K562 (cell line): ENCODE measurements around the gene TUBD1. TPM values are rescaled to one million over a fixed set of nuclear protein-coding genes. Genes with fewer than 3 reads are reported as not detected.

ENCODE experiments used
- ATAC-seq: fragments of 200-7000 bp; cut with Tn5 transposase; 3 replicates; pipeline ENCODE4 v1.9.1; 2020; ENCODE audit warnings: moderate library complexity
- BruUV-seq: library from RNA; stranded (reverse); fragments of 400-500 nt; replicated peaks from 2 replicates; lab custom pipeline; 2021; lab: Mats Ljungman, UMichigan
- CTCF ChIA-PET: fragments of 300-600 bp; formaldehyde crosslinking; extraction: SDS; loops from one replicate; lab custom pipeline; 2021; ENCODE audit warnings: low intra/inter-chr PET ratio; lab: Yijun Ruan, JAX
- POLR2A ChIA-PET: fragments of 300-600, 350-650 bp; sonication (Branson Sonifier 250); formaldehyde crosslinking; extraction: SDS; loops from one replicate; lab custom pipeline; 2021; ENCODE audit warnings: antibody characterized with exemption, inconsistent platforms; lab: Yijun Ruan, JAX
- DNase-seq, 4 experiments: peaks; one replicate each; pipeline versions ENCODE4 v3.0.0 to v3.0.0-alpha.2; 2011 to 2018; ENCODE audit warnings: low spot score in 3 of 4, mixed read lengths in 3 of 4; ENCODE audit errors: extremely low read depth in 1 of 4
- FAIRE-seq: peaks from 2 replicates; lab custom pipeline; 2011; peaks lifted over from hg19 to GRCh38; lab: Jason Lieb, UNC
- H2AFZ ChIP-seq: 2 replicates; pipeline ENCODE4 v1.6.0; 2011; ENCODE audit warnings: low read depth, low read length, control low read depth, inconsistent platforms
- H3K27ac ChIP-seq: fragments of 200-600 bp; 3 replicates; pipeline ENCODE4 v1.8.0; 2011; ENCODE audit warnings: low read depth, mild to moderate bottlenecking, control low read depth, inconsistent platforms, low read length, moderate library complexity, mixed read lengths; ENCODE audit errors: extremely low read depth
- H3K27me3 ChIP-seq, 2 experiments: fragments of 300-600 bp in 1 of 2; 2 replicates in 1 of 2; 3 replicates in 1 of 2; pipeline versions ENCODE4 v1.6.0 to v1.8.0; 2011; ENCODE audit warnings: inconsistent platforms in 2 of 2, low read length in 2 of 2, mild to moderate bottlenecking in 1 of 2, mixed read lengths in 1 of 2, moderate library complexity in 1 of 2; ENCODE audit not compliant: control insufficient read depth in 2 of 2, insufficient read depth in 2 of 2
- H3K36me3 ChIP-seq: fragments of 300-600 bp; 3 replicates; pipeline ENCODE4 v1.8.0; 2011; ENCODE audit warnings: mild to moderate bottlenecking, low read length, inconsistent platforms; ENCODE audit not compliant: control insufficient read depth, insufficient read depth
- H3K4me1 ChIP-seq, 2 experiments: fragments of 200-600 bp in 1 of 2; replicated peaks in 1 of 2; 2 replicates in 1 of 2; 3 replicates in 1 of 2; pipeline versions ENCODE4 v1.5.1 to v1.8.0; 2011; ENCODE audit warnings: inconsistent platforms in 2 of 2, low read length in 2 of 2, mild to moderate bottlenecking in 1 of 2, mixed read lengths in 1 of 2, moderate library complexity in 1 of 2; ENCODE audit not compliant: control insufficient read depth in 2 of 2, insufficient read depth in 2 of 2
- H3K4me2 ChIP-seq: 2 replicates; pipeline ENCODE4 v1.6.1; 2011; ENCODE audit warnings: low read length, control low read depth, inconsistent platforms, mixed read lengths; ENCODE audit not compliant: insufficient read depth
- H3K4me3 ChIP-seq: fragments of 200-600 bp; sonication (generic), shearing (Covaris generic); 2 replicates; pipeline ENCODE4 v1.5.1; 2016; ENCODE audit warnings: control low read depth, inconsistent platforms
- H3K79me2 ChIP-seq: fragments of 200-600 bp; 3 replicates; pipeline ENCODE4 v1.8.0; 2011; ENCODE audit warnings: low read length, inconsistent platforms; ENCODE audit not compliant: control insufficient read depth, insufficient read depth
- H3K9ac ChIP-seq, 2 experiments: 2 replicates each; pipeline versions ENCODE4 v1.6.0 to v1.6.1; 2011; ENCODE audit warnings: low read depth in 2 of 2, low read length in 2 of 2, control low read depth in 1 of 2, inconsistent platforms in 1 of 2, mild to moderate bottlenecking in 1 of 2, mixed read lengths in 1 of 2; ENCODE audit not compliant: insufficient read depth in 1 of 2
- H3K9me1 ChIP-seq: one replicate; pipeline ENCODE4 v1.6.0; 2011; ENCODE audit warnings: inconsistent platforms, mild to moderate bottlenecking, low read length, moderate library complexity; ENCODE audit not compliant: control insufficient read depth, insufficient read depth
- H3K9me3 ChIP-seq: replicated peaks from 2 replicates; pipeline ENCODE4 v1.5.1; 2011; ENCODE audit warnings: low read depth, low read length, inconsistent platforms; ENCODE audit not compliant: control insufficient read depth, insufficient read depth
- H4K20me1 ChIP-seq: replicated peaks from 2 replicates; pipeline ENCODE4 v1.6.1; 2011; ENCODE audit warnings: low read length, inconsistent platforms, mixed read lengths; ENCODE audit not compliant: control insufficient read depth, insufficient read depth
- BACH1 ChIP-seq: fragments of 200-800 bp; sonication (Bioruptor generic); IDR thresholded peaks from 2 replicates; pipeline ENCODE4 v1.6.1; 2016; ENCODE audit warnings: missing genetic modification characterization, missing compliant biosample characterization
- SMAD3 ChIP-seq: fragments of 450-650 bp; formaldehyde crosslinking; conservative IDR thresholded peaks from 2 replicates; pipeline ENCODE4 v1.4.0; 2020; ENCODE audit warnings: mild to moderate bottlenecking
- SREBF1 ChIP-seq: fragments of 150-350 bp; IDR thresholded peaks from 2 replicates; pipeline ENCODE4 v1.6.1; 2014; ENCODE audit warnings: antibody characterized with exemption, low read depth, low read length, borderline replicate concordance
- TBL1XR1 ChIP-seq, 2 experiments: IDR thresholded peaks; 2 replicates each; pipeline ENCODE4 v1.6.1; 2012; ENCODE audit warnings: improper control_type of control experiment in 2 of 2, low read length in 2 of 2, mild to moderate bottlenecking in 1 of 2
- ZFP1 ChIP-seq: fragments of 450-650 bp; formaldehyde crosslinking; IDR thresholded peaks from 2 replicates; pipeline ENCODE4 v1.4.0; 2020; ENCODE audit warnings: mild to moderate bottlenecking, mixed read lengths
- ZNF668 ChIP-seq: fragments of 250-450 bp; sonication (Bioruptor Pico); IDR thresholded peaks from 2 replicates; pipeline ENCODE4 v1.8.0; 2022; ENCODE audit warnings: mild to moderate bottlenecking, inconsistent platforms
- ZNF764 ChIP-seq: fragments of 250-450 bp; sonication (Bioruptor Pico); IDR thresholded peaks from 2 replicates; pipeline ENCODE4 v1.4.0; 2020; ENCODE audit warnings: low read depth, mild to moderate bottlenecking, moderate library complexity
- ZSCAN32 ChIP-seq: fragments of 450-650 bp; formaldehyde crosslinking; IDR thresholded peaks from 2 replicates; pipeline ENCODE4 v1.4.0; 2020; ENCODE audit warnings: mild to moderate bottlenecking, moderate library complexity
- WGBS: fragments of 100-300 bp; shearing (Covaris generic); methylation state at CpG from one replicate; pipeline ENCODE4 v1.1.6; 2016; ENCODE audit warnings: low coverage, mixed read lengths; ENCODE audit not compliant: insufficient coverage; ENCODE audit errors: missing lambda C conversion rate; 5-methylcytosine and 5-hydroxymethylcytosine counted together
- in situ Hi-C: fragments of 300-500 bp; cut with MboI; formaldehyde crosslinking; loops from 4 replicates; pipeline ENCODE4 v1.15.0; 2018; ENCODE audit warnings: inconsistent platforms, mixed read lengths
- intact Hi-C: fragments of 100-400 bp; cut with micrococcal nuclease; formaldehyde crosslinking; loops from 2 replicates; pipeline ENCODE4 v1.14.2; 2022
- polyA plus RNA-seq, 8 experiments: library from polyadenylated mRNA; depleted of rRNA in 4 of 8; stranded (reverse) in 5 of 8; unstranded in 3 of 8; fragments of >200 nt; fragmentation: Nextera tagmentation in 2 of 8; fragmentation: Illumina TruSeq in 1 of 8; extraction: Ambion mirVana in 2 of 8; extraction: Trizol in 1 of 8; gene quantifications; 2 replicates each; pipeline versions ENCODE4 v1.2.1 to v1.2.3, GENCODE V29; 2011 to 2014; ENCODE audit warnings: inconsistent platforms in 1 of 8, missing spikeins in 1 of 8
- total RNA-seq, 7 experiments: library from RNA; depleted of rRNA in 6 of 7; stranded (reverse); fragments of >200 nt in 6 of 7; fragmentation: Illumina TruSeq in 2 of 7; extraction: Trizol in 2 of 7; gene quantifications; 2 replicates each; pipeline versions ENCODE4 v1.2.1 to v1.2.3, GENCODE V29; 2011 to 2021; ENCODE audit warnings: low replicate concordance in 1 of 7
- TF ChIP-seq, protein P1 (sequence below): sonication (generic); formaldehyde crosslinking; IDR thresholded peaks from 2 replicates; pipeline ENCODE4 v1.9.0; 2022; ENCODE audit warnings: mild to moderate bottlenecking, missing genetic modification reagents
- TF ChIP-seq, protein P2 (sequence below): fragments of 250-450 bp; sonication (Bioruptor Pico); IDR thresholded peaks from 2 replicates; pipeline ENCODE4 v1.5.0; 2021; ENCODE audit warnings: mild to moderate bottlenecking, borderline replicate concordance
- TF ChIP-seq, protein P3 (sequence below), 3 experiments: fragments of 200-800 bp in 1 of 3; sonication (Bioruptor generic) in 1 of 3; sonication (generic) in 1 of 3; formaldehyde crosslinking in 1 of 3; IDR thresholded peaks; 2 replicates each; pipeline versions ENCODE4 v1.6.1 to v1.8.0; 2016 to 2022; ENCODE audit warnings: mild to moderate bottlenecking in 2 of 3, missing compliant biosample characterization in 2 of 3, missing genetic modification characterization in 2 of 3, missing genetic modification reagents in 1 of 3
- TF ChIP-seq, protein P4 (sequence below): IDR thresholded peaks from 3 replicates; pipeline ENCODE4 v1.6.1; 2011; ENCODE audit warnings: borderline replicate concordance, mild to moderate bottlenecking, moderate library complexity; ENCODE audit not compliant: insufficient read length; ENCODE audit errors: extremely low read depth

The TUBD1 gene
- total and polyA plus RNA-seq, 9 of the 15 experiments (the other 6 are each of a cell fraction or from before 2014, with no cell fraction given): 10.8 to 35.3 (median 17.9) TPM

DNA sequence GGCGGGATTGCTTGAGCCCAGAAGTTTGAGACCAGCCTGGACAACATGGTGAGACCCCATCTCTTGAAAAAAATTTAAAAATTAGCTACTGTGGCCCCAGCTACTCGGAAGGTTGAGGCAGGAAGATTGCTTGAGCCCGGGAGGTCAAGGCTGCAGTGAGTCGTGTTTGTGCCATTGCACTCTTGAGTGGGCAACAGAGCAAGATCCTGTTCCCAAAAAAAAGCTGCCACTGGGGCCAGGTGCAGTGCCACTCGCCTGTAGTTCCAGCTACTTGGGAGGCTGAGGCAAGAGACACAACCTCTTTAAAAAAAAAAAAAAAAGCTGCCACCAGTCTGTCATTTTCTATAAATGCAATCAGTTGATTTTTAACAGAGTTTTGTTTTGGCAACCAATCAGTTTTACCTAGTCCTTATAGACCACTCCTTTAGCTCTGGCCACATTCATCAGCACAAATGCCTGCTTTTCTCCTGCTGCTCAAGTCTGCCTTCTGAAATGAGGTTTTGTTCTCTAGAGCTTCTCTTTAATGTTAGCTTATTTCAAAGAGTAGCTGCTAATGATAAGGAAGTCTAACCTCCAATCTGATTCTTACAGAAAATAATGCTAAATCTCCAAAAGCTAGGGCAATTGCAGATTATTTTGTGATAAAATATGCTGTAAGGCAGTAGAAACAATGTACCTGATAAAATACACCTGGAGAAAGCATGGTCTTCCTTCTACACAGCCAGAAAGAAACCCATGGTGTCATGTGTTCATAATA, 64.8 kb downstream of the TUBD1 start:
- Histone ChIP-seq H3K79me2 (peaks cover 14% of the 10 kb centered on the region), H3K9me3 (no peaks in the 10 kb centered on the region)
- no TSS peak for BruUV-seq
- intact Hi-C loops: no loop called here
- FAIRE-seq: no peak
- TF ChIP-seq ZSCAN32 (CRISPR knock-in tag) (no peak), SMAD3 (CRISPR knock-in tag) (no peak), ZNF764 (CRISPR knock-in tag) (no peak), TBL1XR1 (IDR thresholded peaks at IDR 0.05; ENCODE audit: low read length in 2 of 2) (no peak), BACH1 (tag) (no peak), ZNF668 (CRISPR knock-in tag) (no peak), SREBF1 (no peak), ZFP1 (no peak)
- TF ChIP-seq, protein P1, sequence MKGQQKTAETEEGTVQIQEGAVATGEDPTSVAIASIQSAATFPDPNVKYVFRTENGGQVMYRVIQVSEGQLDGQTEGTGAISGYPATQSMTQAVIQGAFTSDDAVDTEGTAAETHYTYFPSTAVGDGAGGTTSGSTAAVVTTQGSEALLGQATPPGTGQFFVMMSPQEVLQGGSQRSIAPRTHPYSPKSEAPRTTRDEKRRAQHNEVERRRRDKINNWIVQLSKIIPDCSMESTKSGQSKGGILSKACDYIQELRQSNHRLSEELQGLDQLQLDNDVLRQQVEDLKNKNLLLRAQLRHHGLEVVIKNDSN (CRISPR knock-in tag): no peak
- TF ChIP-seq, protein P2, sequence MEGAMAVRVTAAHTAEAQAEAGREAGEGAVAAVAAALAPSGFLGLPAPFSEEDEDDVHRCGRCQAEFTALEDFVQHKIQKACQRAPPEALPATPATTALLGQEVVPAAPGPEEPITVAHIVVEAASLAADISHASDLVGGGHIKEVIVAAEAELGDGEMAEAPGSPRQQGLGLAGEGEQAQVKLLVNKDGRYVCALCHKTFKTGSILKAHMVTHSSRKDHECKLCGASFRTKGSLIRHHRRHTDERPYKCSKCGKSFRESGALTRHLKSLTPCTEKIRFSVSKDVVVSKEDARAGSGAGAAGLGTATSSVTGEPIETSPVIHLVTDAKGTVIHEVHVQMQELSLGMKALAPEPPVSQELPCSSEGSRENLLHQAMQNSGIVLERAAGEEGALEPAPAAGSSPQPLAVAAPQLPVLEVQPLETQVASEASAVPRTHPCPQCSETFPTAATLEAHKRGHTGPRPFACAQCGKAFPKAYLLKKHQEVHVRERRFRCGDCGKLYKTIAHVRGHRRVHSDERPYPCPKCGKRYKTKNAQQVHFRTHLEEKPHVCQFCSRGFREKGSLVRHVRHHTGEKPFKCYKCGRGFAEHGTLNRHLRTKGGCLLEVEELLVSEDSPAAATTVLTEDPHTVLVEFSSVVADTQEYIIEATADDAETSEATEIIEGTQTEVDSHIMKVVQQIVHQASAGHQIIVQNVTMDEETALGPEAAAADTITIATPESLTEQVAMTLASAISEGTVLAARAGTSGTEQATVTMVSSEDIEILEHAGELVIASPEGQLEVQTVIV (CRISPR knock-in tag): no peak
- TF ChIP-seq, protein P3, sequence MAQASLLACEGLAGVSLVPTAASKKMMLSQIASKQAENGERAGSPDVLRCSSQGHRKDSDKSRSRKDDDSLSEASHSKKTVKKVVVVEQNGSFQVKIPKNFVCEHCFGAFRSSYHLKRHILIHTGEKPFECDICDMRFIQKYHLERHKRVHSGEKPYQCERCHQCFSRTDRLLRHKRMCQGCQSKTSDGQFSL (CRISPR knock-in tag; IDR thresholded peaks at IDR 0.05): no peak
- TF ChIP-seq, protein P3 (tag; IDR thresholded peaks at IDR 0.05): no peak
- TF ChIP-seq, protein P4, sequence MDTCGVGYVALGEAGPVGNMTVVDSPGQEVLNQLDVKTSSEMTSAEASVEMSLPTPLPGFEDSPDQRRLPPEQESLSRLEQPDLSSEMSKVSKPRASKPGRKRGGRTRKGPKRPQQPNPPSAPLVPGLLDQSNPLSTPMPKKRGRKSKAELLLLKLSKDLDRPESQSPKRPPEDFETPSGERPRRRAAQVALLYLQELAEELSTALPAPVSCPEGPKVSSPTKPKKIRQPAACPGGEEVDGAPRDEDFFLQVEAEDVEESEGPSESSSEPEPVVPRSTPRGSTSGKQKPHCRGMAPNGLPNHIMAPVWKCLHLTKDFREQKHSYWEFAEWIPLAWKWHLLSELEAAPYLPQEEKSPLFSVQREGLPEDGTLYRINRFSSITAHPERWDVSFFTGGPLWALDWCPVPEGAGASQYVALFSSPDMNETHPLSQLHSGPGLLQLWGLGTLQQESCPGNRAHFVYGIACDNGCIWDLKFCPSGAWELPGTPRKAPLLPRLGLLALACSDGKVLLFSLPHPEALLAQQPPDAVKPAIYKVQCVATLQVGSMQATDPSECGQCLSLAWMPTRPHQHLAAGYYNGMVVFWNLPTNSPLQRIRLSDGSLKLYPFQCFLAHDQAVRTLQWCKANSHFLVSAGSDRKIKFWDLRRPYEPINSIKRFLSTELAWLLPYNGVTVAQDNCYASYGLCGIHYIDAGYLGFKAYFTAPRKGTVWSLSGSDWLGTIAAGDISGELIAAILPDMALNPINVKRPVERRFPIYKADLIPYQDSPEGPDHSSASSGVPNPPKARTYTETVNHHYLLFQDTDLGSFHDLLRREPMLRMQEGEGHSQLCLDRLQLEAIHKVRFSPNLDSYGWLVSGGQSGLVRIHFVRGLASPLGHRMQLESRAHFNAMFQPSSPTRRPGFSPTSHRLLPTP: no peak
- TF ChIP-seq, all 486 proteins: peak for 0
- DNase-seq (no peak), ATAC-seq (no peak)
- Histone ChIP-seq H2AFZ (no peak overlapping the region), H3K9me1 (no peaks in the 10 kb centered on the region), H3K4me2 (peak overlapping the region; percentile 9; the same call in 1 of the 2 replicates), H3K27me3 (no peaks in the 10 kb centered on the region), H4K20me1 (no peaks in the 10 kb centered on the region), H3K4me1 (peaks cover 9 to 58% of the 10 kb centered on the region in 2 experiments; a peak in 4 of 5 replicates), H3K4me3 (no peak overlapping the region), H3K9ac (peak overlapping the region in 1 of 2 experiments; percentile 61; a peak in 2 of 4 replicates), H3K27ac (peak overlapping the region; percentile 91), H3K36me3 (peaks cover 1% of the 10 kb centered on the region; the same call in 1 of the 3 replicates)
- POLR2A ChIA-PET: interaction anchor here (0.8 to 3.5 kb wide), 5 partner anchors 10 to 70 kb away, joined by 3 to 28 read pairs (median 5); no protein-coding TSS in a partner anchor
- in situ Hi-C loops: no loop called here
- 70% methylated on average over 5 of the region's 5 CpGs for WGBS
- CTCF ChIA-PET: no interaction called here
